ENCODE results near the gene AMY2B.
"Not testable (repeated sequence)": the region's sequence is repeated elsewhere in the genome, so short reads cannot be mapped to it uniquely, and the experiment has no call there.

Gene AMY2B

DNA sequence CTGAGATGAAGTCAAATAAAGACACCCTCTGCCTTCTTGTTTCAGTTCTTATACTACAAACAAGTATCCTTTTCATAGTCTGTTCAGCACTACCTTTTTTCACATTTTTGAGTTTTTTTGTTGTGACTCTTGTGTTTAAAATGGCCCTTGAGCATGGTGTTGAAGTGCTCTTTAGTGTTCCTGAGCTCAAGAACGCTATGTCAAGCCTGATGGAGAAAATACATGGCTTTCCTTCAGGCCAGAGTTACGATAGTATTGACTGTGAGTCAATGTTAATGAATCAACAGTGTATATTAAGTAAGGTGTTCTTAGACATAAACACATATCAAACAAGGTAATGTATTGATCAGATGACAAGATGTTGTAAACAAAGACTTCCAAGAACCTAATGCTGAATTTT lies 33.2 kb upstream of the AMY2B start:
- H3K36me3 ChIP-seq: peaks cover 75% of the 10 kb centered on the region
- no peaks in the 10 kb centered on the region for H3K4me1 ChIP-seq
- TF ChIP-seq, protein P1, sequence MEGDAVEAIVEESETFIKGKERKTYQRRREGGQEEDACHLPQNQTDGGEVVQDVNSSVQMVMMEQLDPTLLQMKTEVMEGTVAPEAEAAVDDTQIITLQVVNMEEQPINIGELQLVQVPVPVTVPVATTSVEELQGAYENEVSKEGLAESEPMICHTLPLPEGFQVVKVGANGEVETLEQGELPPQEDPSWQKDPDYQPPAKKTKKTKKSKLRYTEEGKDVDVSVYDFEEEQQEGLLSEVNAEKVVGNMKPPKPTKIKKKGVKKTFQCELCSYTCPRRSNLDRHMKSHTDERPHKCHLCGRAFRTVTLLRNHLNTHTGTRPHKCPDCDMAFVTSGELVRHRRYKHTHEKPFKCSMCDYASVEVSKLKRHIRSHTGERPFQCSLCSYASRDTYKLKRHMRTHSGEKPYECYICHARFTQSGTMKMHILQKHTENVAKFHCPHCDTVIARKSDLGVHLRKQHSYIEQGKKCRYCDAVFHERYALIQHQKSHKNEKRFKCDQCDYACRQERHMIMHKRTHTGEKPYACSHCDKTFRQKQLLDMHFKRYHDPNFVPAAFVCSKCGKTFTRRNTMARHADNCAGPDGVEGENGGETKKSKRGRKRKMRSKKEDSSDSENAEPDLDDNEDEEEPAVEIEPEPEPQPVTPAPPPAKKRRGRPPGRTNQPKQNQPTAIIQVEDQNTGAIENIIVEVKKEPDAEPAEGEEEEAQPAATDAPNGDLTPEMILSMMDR (IDR thresholded peaks at IDR 0.05; ENCODE audit: low read depth, low read length): no peak
- no peaks in the 10 kb centered on the region for H3K27me3 ChIP-seq
- no peaks in the 10 kb centered on the region for H3K9me3 ChIP-seq
- DNase-seq: no peak
- no peak overlapping the region for H3K4me3 ChIP-seq (ENCODE audit: low read depth, low read length)

DNA sequence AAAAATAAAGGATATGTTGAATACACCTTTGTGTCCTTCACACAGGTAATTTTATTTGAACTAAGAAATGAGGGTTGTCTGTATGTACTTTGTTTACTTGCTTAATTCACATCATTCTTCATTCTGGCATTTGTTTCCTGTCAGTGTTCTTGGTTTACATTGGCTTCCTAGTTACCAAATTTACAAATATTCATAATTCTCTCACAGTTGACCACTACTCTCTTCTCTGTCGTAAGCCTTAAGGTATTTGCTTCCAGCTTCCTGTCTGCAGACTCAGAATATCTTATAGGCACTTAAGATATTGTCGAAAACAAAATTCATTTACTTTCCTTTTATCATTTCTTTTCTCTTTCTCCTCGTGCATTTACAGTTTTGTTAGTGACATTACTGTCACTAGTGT lies 30.0 kb upstream of the AMY2B start:
- Histone ChIP-seq H3K27me3 (no peaks in the 10 kb centered on the region), H3K4me3 (ENCODE audit: low read depth, low read length) (no peak overlapping the region), H3K4me1 (no peaks in the 10 kb centered on the region), H3K9me3 (no peaks in the 10 kb centered on the region), H3K36me3 (peaks cover 82% of the 10 kb centered on the region)
- no peak for DNase-seq
- TF ChIP-seq, protein P1 (IDR thresholded peaks at IDR 0.05; ENCODE audit: low read depth, low read length): no peak

DNA sequence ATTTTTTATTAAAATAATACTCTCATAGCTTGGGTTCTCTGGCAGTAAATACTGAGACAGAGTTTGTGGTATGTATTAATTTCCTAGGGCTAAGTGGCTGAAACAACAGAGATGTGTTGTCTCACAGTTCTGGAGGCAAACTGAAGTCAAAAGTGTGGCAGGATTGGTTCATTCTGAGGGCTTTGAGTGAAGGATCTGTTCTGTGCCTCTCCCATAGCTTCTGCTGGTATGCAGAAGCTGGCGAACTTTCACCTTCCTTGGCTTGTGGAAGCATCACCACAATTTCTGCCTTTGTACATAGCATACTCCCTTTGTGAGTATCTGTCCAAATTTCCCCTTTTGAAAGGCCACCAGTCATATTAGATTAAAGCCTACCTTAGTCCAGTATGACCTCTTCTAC lies 24.9 kb upstream of the AMY2B start:
- Histone ChIP-seq H3K36me3 (peaks cover 68% of the 10 kb centered on the region), H3K4me1 (no peaks in the 10 kb centered on the region), H3K9me3 (no peaks in the 10 kb centered on the region), H3K27me3 (no peaks in the 10 kb centered on the region), H3K4me3 (ENCODE audit: low read depth, low read length) (no peak overlapping the region)
- DNase-seq: no peak
- TF ChIP-seq, protein P1 (IDR thresholded peaks at IDR 0.05; ENCODE audit: low read depth, low read length): no peak

DNA sequence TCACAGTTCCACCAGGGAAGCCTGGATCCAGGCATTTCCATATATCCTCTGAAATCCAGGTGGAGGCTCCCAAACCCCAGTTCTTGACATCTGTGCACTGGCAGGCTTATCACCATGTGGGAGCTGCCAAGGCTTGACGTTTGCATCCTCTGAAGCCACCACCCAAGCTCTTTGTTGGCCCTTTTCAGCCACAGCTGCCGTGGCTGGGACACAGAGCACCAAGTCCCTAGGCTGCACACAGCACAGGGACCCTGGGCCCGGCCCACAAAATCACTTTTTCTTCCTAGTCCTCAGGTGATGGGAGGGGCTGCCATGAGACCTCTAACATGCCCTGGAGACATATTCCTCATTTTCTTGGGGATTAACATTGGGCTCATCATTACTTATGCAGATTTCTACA lies 23.5 kb upstream of the AMY2B start:
- Histone ChIP-seq H3K36me3 (peaks cover 60% of the 10 kb centered on the region), H3K9me3 (no peaks in the 10 kb centered on the region), H3K4me1 (no peaks in the 10 kb centered on the region), H3K4me3 (ENCODE audit: low read depth, low read length) (no peak overlapping the region), H3K27me3 (no peaks in the 10 kb centered on the region)
- no peak for DNase-seq
- TF ChIP-seq, protein P1 (IDR thresholded peaks at IDR 0.05; ENCODE audit: low read depth, low read length): no peak

DNA sequence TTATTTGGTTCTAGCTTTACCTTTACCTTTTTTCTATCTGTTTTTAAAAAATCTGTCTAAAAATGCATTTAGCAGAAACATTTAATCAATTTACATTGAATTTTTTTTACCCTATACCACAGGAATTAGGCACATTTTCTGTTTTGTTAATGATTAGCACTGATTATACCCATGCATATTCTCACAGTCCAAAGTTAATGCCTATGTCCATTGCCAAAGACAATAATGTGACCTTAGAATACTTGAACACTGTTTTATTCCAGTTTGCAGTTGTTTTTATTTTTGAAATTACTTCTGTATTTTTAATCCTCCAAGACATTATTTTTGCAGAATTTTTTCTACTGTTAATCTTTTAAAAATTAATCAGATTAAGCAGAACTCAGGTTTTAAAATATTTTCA lies 11.0 kb upstream of the AMY2B start:
- TF ChIP-seq, protein P1 (IDR thresholded peaks at IDR 0.05; ENCODE audit: low read depth, low read length): no peak
- Histone ChIP-seq H3K4me1 (no peaks in the 10 kb centered on the region), H3K9me3 (no peaks in the 10 kb centered on the region)

DNA sequence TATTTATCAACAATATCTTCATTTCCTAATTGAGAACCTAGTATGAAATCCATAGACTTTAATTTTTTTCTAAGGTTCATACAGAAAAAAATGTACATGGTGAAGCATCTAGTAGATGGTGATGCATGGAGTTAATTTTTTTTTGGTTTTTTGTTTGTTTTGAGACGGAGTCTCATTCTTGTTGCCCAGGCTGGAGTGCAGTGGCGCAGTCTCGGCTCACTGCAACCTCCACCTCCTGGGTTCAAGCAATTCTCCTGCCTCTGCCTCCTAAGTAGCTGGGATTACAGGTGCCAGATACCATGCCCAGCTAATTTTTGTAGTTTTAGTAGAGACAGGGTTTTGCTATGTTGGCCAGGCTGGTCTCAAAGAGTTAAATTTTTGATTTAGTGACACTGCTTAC lies 10.3 kb upstream of the AMY2B start:
- DNase-seq; H3K27me3 ChIP-seq; H3K9me3 ChIP-seq; H3K36me3 ChIP-seq; H3K4me3 ChIP-seq (ENCODE audit: low read depth, low read length); H3K4me1 ChIP-seq: not testable (repeated sequence)

More for the DNA sequence above, 11.0 kb upstream of the AMY2B start:
- Histone ChIP-seq H3K27me3 (no peaks in the 10 kb centered on the region), H3K4me3 (ENCODE audit: low read depth, low read length) (no peak overlapping the region), H3K36me3 (0 out of 2 replicates have a peak, but pooled peaks cover 3% of the 10 kb centered on the region)
- no peak for DNase-seq
